Panc1 (cell line): ENCODE results near the gene ADPRH. TPM values are rescaled to one million over a fixed set of nuclear protein-coding genes. Genes with fewer than 3 reads are reported as not detected.

Experiments used
- ATAC-seq: fragments of 200-7000 bp; cut with Tn5 transposase; 2 replicates; pipeline ENCODE4 v1.9.1; 2020; ENCODE audit warnings: mild to moderate bottlenecking, moderate library complexity
- BruUV-seq: library from RNA; stranded (reverse); fragments of 400-500 nt; replicated peaks from 2 replicates; lab custom pipeline; 2021; lab: Mats Ljungman, UMichigan
- CTCF ChIA-PET: fragments of 300-600 bp; sonication (Branson Sonifier 250); formaldehyde crosslinking; loops from one replicate; lab custom pipeline; 2022; ENCODE audit warnings: antibody characterized with exemption; lab: Charles Lee
- POLR2A ChIA-PET: fragments of 300-600 bp; sonication (Branson Sonifier 250); formaldehyde crosslinking; loops from one replicate; lab custom pipeline; 2022; ENCODE audit warnings: antibody characterized with exemption; lab: Charles Lee
- DNase-seq: peaks from one replicate; pipeline ENCODE4 v3.0.0-alpha.2; 2010; ENCODE audit warnings: low read depth, low spot score
- H3K27ac ChIP-seq: 2 replicates; pipeline ENCODE4 v1.5.1; 2011; ENCODE audit warnings: mild to moderate bottlenecking, low read length, inconsistent platforms
- H3K27me3 ChIP-seq: fragments of 200-500 bp; sonication (Bioruptor generic); 2 replicates; pipeline ENCODE4 v1.6.0; 2014; ENCODE audit warnings: low read length, inconsistent platforms; ENCODE audit not compliant: control insufficient read depth, insufficient read depth
- H3K36me3 ChIP-seq: fragments of 200-500 bp; sonication (Bioruptor generic); 2 replicates; pipeline ENCODE4 v1.5.1; 2014; ENCODE audit warnings: inconsistent platforms, mild to moderate bottlenecking, low read length, moderate library complexity; ENCODE audit not compliant: control insufficient read depth, insufficient read depth
- H3K4me1 ChIP-seq: 2 replicates; pipeline ENCODE4 v1.5.1; 2011; ENCODE audit warnings: inconsistent platforms, mild to moderate bottlenecking, low read length, moderate library complexity; ENCODE audit not compliant: control insufficient read depth, insufficient read depth
- H3K4me3 ChIP-seq, 2 experiments: 2 replicates each; pipeline ENCODE4 v1.5.1; 2011 to 2012; ENCODE audit warnings: low read depth in 2 of 2, low read length in 2 of 2, mild to moderate bottlenecking in 2 of 2, inconsistent platforms in 1 of 2, moderate library complexity in 1 of 2
- H3K9me3 ChIP-seq: fragments of 200-500 bp; sonication (Bioruptor generic); 2 replicates; pipeline ENCODE4 v1.5.1; 2014; ENCODE audit warnings: low read depth, mild to moderate bottlenecking, inconsistent platforms, low read length, moderate library complexity; ENCODE audit not compliant: control insufficient read depth, insufficient read depth
- CTCF ChIP-seq: fragments of 450-650 bp; IDR thresholded peaks from 2 replicates; pipeline ENCODE4 v1.5.1; 2017; ENCODE audit warnings: mild to moderate bottlenecking
- POLR2AphosphoS5 ChIP-seq: IDR thresholded peaks from 2 replicates; pipeline ENCODE4 v1.6.1; 2012; ENCODE audit warnings: mild to moderate bottlenecking, low read depth, low read length, moderate library complexity
- REST ChIP-seq, 2 experiments: IDR thresholded peaks; 2 replicates each; pipeline ENCODE4 v1.6.1; 2011 to 2012; ENCODE audit warnings: low read depth in 2 of 2, control low read depth in 1 of 2, low read length in 1 of 2, mild to moderate bottlenecking in 1 of 2, moderate library complexity in 1 of 2; ENCODE audit not compliant: insufficient read depth in 1 of 2
- SIN3A ChIP-seq: IDR thresholded peaks from 2 replicates; pipeline ENCODE4 v1.6.1; 2012; ENCODE audit warnings: low read depth, mild to moderate bottlenecking, low read length, moderate library complexity, borderline replicate concordance; ENCODE audit not compliant: insufficient read depth
- TCF7L2 ChIP-seq: IDR thresholded peaks from 2 replicates; pipeline ENCODE4 v1.6.1; 2011; ENCODE audit warnings: mild to moderate bottlenecking, low read depth, low read length, inconsistent platforms
- in situ Hi-C: cut with HindIII; loops from 2 replicates; pipeline ENCODE4 v1.10.0; 2016; ENCODE audit warnings: low sequenced_read_pairs, low pct_unique_long_range_greater_than_20kb
- intact Hi-C: fragments of 100-400 bp; cut with micrococcal nuclease; formaldehyde crosslinking; loops from one replicate; pipeline ENCODE4 v1.10.0; 2022; ENCODE audit not compliant: unreplicated experiment
- total RNA-seq: library from RNA; stranded (reverse); gene quantifications from one replicate; pipeline ENCODE4 v1.2.1, GENCODE V29; 2021; ENCODE audit not compliant: unreplicated experiment

Gene ADPRH
- total RNA-seq, 1 experiment from 2014 or later = 7.8 TPM

DNA sequence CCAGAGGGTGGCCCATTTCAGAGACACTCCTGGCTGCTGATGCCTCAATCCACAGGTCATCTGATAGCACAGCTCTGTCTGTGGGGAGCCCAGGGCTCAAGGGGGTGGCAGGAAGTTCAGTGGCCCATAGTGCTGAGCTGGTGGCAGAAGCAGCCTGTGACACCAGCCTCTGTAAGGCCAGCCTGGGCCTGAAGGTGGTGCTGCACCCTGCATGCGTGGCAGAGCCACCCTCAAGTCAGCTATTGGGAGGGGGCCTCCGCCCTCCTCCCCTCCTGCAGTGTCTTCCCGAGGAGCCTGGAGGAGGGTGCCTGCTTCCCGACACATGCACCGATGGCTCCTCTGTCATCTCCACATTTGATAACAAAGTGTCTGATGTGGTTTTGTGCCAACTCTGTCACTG is 21.4 kb downstream of the ADPRH start:
- no TSS peak for BruUV-seq
- ATAC-seq (peak; percentile 70; the same call in 1 of the 2 replicates), DNase-seq (peak; percentile 20)
- Histone ChIP-seq H3K36me3 (no peaks in the 10 kb centered on the region), H3K4me1 (no peaks in the 10 kb centered on the region), H3K27me3 (peaks cover 6% of the 10 kb centered on the region; the same call in 1 of the 2 replicates), H3K9me3 (no peaks in the 10 kb centered on the region), H3K4me3 (no peak overlapping the region), H3K27ac (no peak overlapping the region)
- no peak for TF ChIP-seq POLR2AphosphoS5
- TF ChIP-seq SIN3A = no peak
- TF ChIP-seq CTCF = peak; percentile 56
- POLR2A ChIA-PET = no interaction called here
- in situ Hi-C loops (no loop called here), intact Hi-C loops (no loop called here)
- CTCF ChIA-PET = no interaction called here

- no peaks in the 10 kb centered on the region for H3K9me3 ChIP-seq
- DNase-seq = no peak
- no peak overlapping the region for H3K4me3 ChIP-seq
- TF ChIP-seq POLR2AphosphoS5 (no peak), REST (IDR thresholded peaks at IDR 0.05; ENCODE audit: insufficient read depth in 1 of 2, low read depth in 2 of 2, low read length in 1 of 2) (no peak), TCF7L2 (no peak), CTCF (no peak), SIN3A (no peak)
- intact Hi-C loops (no loop called here), in situ Hi-C loops (no loop called here)
- no TSS peak for BruUV-seq
- H3K36me3 ChIP-seq = no peaks in the 10 kb centered on the region
- ChIA-PET CTCF (no interaction called here), POLR2A (no interaction called here)
- peaks cover 6% of the 10 kb centered on the region; the same call in 1 of the 2 replicates for H3K27me3 ChIP-seq
- no peaks in the 10 kb centered on the region for H3K4me1 ChIP-seq
- ATAC-seq = no peak
- no peak overlapping the region for H3K27ac ChIP-seq
Observed at GRCh38 chr3:119601154-119601553, 21.9 kb downstream of the ADPRH start.
